ENCODE measurements around the gene PRKCZ. TPM values are rescaled to one million over a fixed set of nuclear protein-coding genes. Genes with fewer than 3 reads are reported as not detected.

The PRKCZ gene
- total RNA-seq, 1 donor = 1.6 TPM

DNA sequence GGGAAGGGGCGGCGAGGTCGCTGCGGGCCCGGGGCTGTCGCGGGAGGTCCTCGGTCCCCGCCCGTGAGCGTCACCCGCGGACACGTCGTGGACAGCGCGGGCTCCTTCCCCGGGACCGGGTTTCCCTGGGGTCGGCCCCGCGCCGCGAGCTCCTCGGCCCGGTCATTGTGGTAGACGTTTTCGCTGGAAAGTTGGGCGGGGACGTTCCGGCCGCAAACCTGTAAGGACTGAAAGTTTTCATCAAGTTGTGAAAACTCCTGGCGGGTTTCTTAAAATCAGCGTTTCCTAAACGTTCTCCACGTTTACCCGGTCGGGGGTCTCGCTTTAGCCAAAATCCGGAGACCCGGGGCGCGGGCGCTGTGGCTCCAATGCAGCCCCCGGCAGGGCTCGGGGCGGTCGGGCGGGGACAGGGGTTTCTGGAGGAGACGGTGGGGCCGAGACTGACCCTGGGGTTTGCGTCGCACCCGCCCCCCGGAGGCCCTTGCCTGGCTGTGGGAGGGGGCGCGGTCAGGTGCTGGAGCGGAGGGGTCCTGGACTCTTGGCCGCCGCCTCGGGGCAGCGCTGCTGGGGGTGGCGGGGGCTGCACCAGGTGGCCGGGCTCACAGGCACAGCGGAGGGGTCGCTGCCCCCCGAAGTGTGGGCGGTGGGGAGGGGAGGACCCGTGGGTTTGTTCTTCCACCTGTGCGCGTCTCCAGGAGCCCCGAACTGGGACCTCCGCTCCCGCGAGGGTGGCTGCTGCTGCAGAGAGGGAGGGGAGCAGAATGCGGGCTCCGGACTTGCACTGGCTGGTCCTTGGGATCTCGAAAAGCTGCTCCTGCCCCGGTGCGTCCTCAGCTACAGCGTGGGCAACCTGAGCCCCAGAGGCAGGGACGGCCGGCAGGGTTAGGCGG is 827 bp downstream of the PRKCZ start:
- H3K4me3 ChIP-seq (ENCODE audit: low read depth, low read length) = no peak overlapping the region
- TF ChIP-seq, protein P1, sequence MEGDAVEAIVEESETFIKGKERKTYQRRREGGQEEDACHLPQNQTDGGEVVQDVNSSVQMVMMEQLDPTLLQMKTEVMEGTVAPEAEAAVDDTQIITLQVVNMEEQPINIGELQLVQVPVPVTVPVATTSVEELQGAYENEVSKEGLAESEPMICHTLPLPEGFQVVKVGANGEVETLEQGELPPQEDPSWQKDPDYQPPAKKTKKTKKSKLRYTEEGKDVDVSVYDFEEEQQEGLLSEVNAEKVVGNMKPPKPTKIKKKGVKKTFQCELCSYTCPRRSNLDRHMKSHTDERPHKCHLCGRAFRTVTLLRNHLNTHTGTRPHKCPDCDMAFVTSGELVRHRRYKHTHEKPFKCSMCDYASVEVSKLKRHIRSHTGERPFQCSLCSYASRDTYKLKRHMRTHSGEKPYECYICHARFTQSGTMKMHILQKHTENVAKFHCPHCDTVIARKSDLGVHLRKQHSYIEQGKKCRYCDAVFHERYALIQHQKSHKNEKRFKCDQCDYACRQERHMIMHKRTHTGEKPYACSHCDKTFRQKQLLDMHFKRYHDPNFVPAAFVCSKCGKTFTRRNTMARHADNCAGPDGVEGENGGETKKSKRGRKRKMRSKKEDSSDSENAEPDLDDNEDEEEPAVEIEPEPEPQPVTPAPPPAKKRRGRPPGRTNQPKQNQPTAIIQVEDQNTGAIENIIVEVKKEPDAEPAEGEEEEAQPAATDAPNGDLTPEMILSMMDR (IDR thresholded peaks at IDR 0.05; ENCODE audit: insufficient read depth, low read length) = no peak
- no peak for DNase-seq (ENCODE audit: low read depth)

DNA sequence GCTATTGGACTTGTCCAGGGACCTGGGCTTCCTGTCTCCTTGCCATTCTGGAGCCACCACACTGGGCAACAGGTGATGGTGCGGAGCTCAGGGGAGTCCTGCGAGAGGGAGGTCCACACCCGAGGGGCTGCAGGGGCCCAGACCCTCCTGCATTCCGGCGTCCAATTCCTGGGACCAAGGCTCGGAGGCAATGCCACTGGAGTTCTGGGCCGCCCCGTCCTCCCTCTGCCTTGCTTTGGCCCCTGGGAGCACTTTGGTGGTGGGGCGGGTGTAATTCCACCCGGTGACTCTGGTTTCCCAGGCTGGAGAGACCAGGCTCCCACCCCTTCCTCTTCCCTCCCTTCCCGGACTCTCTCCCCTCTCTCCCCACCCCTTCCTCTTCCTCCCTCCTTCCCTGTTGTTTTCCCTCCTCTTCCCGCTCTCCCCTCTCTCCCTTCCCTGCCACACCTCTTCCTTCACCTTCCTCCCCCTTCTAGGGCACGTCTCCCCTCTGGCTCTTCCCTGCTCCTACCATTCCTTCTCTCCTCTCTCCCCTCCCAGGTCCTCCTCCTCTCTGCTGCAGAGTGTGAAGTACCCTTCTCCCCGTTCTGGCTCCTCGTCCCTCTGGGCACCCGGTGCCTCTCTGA is 2.0 kb downstream of the PRKCZ start:
- TF ChIP-seq, protein P1 (IDR thresholded peaks at IDR 0.05; ENCODE audit: insufficient read depth, low read length) = no peak
- H3K4me3 ChIP-seq (ENCODE audit: low read depth, low read length) = no peak overlapping the region
- DNase-seq (ENCODE audit: low read depth) = no peak

DNA sequence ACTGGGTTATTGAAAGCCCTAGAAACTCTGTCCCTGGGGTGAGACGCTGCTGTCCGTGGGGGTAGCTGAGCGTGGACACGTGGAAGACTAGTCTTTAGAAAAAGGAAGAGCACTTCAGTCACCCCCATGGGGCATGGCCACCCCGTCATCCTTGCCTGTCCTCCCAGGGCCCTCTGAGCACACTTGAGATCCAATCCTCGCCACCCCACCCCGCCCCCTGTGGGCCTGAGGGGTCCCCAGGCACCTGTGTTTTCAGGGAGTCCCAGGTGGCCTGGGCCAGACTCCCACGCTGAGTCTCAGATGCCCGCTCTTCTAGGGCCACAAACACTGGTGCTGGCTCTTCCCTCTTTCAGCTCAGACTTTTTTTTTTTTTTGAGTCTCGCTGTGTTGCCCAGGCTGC is 2.5 kb downstream of the PRKCZ start:
- no peak for DNase-seq (ENCODE audit: low read depth)
- TF ChIP-seq, protein P1 (IDR thresholded peaks at IDR 0.05; ENCODE audit: insufficient read depth, low read length) = no peak
- H3K4me3 ChIP-seq (ENCODE audit: low read depth, low read length) = no peak overlapping the region

DNA sequence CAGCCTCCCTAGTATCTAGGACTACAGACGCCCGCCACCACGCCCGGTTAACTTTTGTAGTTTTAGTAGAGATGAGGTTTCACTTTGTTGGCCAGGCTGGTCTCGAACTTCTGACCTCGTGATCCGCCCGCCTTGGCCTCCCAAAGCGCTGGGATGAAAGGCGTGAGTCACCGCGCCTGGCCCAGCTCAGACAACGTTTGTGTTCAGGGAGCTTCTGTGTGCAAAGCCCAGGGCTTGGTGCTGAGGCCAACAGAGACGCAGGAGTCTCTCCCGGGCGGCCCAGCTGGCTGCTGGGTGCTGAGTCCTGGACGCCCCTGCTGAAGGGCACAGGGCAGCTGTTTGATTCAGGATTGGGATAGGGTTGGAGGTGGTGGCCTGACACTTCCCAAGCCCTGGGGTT is 3.0 kb downstream of the PRKCZ start:
- TF ChIP-seq, protein P1 (IDR thresholded peaks at IDR 0.05; ENCODE audit: insufficient read depth, low read length) = no peak
- H3K4me3 ChIP-seq (ENCODE audit: low read depth, low read length) = no peak overlapping the region

DNA sequence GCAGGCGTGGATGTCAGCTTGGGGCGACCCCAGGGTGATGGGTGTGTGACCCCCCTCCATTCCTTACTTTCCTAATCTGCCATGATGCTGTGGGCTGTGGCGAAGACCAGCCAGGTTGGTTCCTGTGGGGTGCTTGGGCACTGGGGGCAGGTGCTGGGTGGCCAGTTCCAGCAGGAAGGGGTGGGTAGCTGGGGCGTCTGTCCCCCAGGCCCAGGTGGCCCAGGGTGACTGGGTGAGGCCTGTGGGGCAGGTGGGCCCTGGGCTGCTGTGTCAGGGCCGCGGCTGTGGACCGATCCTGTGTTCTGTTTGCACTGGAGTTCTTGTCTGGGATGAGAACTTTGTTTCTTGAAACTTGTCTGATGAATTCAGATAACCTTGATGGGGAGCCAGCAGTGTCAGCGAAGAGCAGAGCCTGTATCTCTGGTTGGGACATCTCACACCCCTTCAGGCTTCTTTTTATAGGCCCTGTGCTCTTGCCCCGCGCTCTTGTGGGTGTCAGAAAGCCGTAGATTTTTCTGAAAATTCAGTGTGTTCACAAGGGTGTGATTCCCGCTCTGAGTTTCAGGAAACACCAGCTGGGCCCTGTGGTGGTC is 3.7 kb downstream of the PRKCZ start:
- no peak overlapping the region for H3K4me3 ChIP-seq (ENCODE audit: low read depth, low read length)
- TF ChIP-seq, protein P1 (IDR thresholded peaks at IDR 0.05; ENCODE audit: insufficient read depth, low read length) = no peak
- no peak for DNase-seq (ENCODE audit: low read depth)

More for the DNA sequence above, 3.0 kb downstream of the PRKCZ start:
- DNase-seq (ENCODE audit: low read depth) = no peak

DNA sequence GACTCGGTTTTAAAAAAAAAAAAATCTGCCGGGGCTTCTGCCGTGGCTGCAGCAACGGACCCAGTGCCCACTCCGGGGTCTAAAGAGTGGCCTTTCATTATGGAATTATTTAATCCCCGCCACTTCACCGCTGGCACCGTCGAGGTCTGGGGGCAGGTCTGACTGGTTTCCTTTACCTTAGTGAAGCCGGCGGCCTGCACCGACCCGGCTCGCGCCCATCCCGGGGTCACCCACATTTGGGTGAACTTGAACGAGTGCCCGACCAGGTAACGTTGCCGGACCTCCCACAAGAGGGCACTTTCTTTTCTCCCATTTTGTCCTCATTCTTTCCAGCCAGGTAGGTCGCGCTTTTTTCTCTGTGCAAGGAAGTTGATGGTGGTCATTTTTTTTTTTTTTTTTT is 4.3 kb downstream of the PRKCZ start:
- H3K4me3 ChIP-seq (ENCODE audit: low read depth, low read length) = no peak overlapping the region
- no peak for DNase-seq (ENCODE audit: low read depth)
- TF ChIP-seq, protein P1 (IDR thresholded peaks at IDR 0.05; ENCODE audit: insufficient read depth, low read length) = no peak
